SIG-M5 (cell line): ENCODE data around the gene MS4A1.
"Not testable (repeated sequence)": the region's sequence is repeated elsewhere in the genome, so short reads cannot be mapped to it uniquely, and the experiment has no call there.

Experiments
- DNase-seq: peaks from one replicate; lab custom pipeline; 2025; lab: John Stamatoyannopoulos, UW

MS4A1 gene

GRCh38 chr11:60502221-60502775 lies 46.7 kb downstream of the MS4A1 start:
- no peak for DNase-seq

GRCh38 chr11:60504219-60504905 lies 48.7 kb downstream of the MS4A1 start:
- DNase-seq: no peak

DNA sequence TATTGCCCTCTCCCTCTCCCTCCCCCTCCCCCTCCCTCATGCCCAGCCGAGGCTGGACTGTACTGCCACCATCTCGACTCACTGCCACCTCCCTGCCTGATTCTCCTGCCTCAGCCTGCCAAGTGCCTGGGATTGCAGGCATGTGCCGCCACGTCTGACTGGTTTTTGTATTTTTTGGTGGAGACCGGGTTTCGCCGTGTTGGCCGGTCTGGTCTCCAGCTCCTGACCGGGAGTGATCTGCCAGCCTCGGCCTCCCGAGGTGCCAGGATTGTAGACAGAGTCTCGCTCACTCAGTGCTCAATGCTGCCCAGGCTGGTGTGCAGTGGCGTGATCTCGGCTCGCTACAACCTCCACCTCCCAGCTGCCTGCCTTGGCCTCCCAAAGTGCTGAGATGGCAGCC lies 54.0 kb downstream of the MS4A1 start:
- DNase-seq: not testable (repeated sequence)

- DNase-seq: not testable (repeated sequence)
These were observed 54.6 kb downstream of the MS4A1 start for GRCh38 chr11:60510209-60510608.

GRCh38 chr11:60511393-60511792 lies 55.7 kb downstream of the MS4A1 start:
- DNase-seq: no peak

GRCh38 chr11:60512651-60513225 lies 57.1 kb downstream of the MS4A1 start:
- DNase-seq: no peak

DNA sequence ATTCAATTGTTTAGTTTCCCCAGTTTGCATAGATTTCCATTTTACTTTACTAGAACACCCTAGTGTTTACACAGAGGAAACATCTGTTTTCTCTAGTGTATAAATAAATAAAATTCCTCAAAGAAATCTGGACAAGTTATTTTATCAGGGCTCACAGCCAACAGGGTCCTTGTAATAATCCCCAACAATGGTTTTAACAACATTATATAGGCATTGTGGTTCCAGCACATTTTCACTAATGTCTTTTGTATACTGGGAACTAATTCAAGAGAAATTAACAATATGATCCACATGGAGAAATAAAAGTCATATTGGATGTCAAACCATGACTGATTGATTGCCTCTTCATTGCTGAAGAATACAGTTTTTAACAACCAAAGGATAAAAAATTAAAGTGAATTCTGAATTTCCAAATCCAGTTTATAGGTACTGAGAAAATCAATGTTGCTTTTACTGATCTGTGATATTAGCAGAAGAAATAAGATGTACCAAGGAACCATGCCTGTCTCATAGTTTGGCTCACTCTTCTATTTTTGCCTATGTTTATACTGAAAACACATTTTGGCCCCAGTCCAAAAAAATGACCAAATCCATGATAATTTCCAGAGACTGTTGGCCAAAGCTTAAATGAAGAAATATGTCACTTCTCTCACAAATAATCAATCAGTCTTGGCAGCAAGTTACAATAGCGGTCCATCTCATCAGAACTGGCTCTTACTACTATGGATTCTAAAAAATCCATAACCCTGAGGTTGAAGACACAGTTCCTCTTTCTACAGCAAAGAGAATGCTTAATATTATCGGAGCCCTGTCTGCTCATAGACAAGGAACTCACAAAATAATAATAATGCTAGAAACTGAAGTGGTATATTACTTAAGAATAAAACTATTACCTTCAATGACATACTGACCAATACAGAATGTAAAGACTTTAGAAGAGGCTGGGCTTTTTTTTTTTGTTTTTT lies 58.1 kb downstream of the MS4A1 start:
- no peak for DNase-seq

DNA sequence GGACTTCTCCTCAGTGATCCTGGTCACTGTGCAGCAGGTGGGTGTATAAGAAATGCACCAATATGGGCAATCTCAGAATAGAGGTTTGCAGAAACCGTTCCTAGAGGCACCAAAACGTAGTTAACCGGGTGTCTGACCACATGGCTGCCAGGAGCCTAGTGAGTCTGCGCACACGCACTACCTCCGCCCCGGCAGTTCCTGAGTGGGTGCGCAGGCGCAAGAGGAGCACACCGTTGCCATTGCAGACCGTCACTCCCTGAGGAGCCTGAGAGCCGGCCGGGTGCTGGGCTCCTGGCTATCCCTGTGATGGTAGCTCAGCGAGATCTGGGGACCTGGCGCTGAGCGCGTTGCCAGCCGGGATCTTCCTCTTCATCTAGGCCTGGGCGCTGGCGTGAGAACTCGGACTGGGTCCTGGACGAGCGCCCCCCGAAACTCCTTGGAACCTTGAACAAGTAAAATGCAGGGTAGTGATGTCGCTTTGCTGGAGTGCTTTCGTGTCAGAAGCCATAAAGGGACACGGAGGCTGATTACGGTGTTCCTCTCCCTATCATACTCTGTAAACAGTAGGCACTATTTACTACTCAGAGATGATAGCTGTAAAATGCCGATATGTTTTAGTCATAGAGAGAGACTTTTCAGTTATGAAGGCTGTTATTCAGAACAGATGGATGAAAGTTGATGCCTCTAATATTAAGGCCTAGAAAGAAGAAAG lies 59.7 kb downstream of the MS4A1 start, which contains the start of gene MS4A13:
Gene MS4A13 (plus strand): TSS at position 249 of the 712 bp plus-strand sequence. CDS start 2,692 bp downstream, outside the sequence.
- no peak for DNase-seq
